ENCODE data around the gene RWDD2A.
A peak's percentile ranks its signal among the peaks of the same experiment; 100 is the strongest.

The RWDD2A gene

GRCh38 chr6:83192871-83193746 is at the start of gene RWDD2A, which contains the start of gene PGM3:
TSS of gene RWDD2A (plus strand) at chr6:83193357. CDS start at chr6:83194452, 1,095 bp downstream.
TSS of gene PGM3 (minus strand) at chr6:83193265. CDS start at chr6:83191012, 2,253 bp downstream.
- Histone ChIP-seq H3K27ac (ENCODE audit: low read depth in 2 of 2, low read length in 2 of 2) (peak within 1 kb of the TSS; percentile 75 to 80), H3K27me3 (ENCODE audit: control insufficient read depth in 2 of 2, insufficient read depth in 2 of 2, low read length in 2 of 2) (no peaks in the 10 kb centered on the region), H3K4me3 (ENCODE audit: low read length in 2 of 2) (peak within 1 kb of the TSS; percentile 88 to 93), H3K9ac (ENCODE audit: low read depth in 1 of 2, low read length in 2 of 2) (peak within 1 kb of the TSS; percentile 84 to 88), H3K36me3 (ENCODE audit: control insufficient read depth in 2 of 2, insufficient read depth in 2 of 2, low read length in 2 of 2) (peaks cover 4 to 11% of the 10 kb centered on the region in 2 donors), H3K4me1 (ENCODE audit: control insufficient read depth in 2 of 2, insufficient read depth in 2 of 2, low read length in 2 of 2) (peaks cover 2 to 6% of the 10 kb centered on the region in 2 donors), H3K9me3 (ENCODE audit: control insufficient read depth in 2 of 2, low read length in 2 of 2) (no peaks in the 10 kb centered on the region)

GRCh38 chr6:83151114-83151513 is 42.0 kb upstream of the RWDD2A start:
- H3K4me1 ChIP-seq (ENCODE audit: control insufficient read depth in 2 of 2, insufficient read depth in 2 of 2, low read length in 2 of 2) = no peaks in the 10 kb centered on the region
- H3K9me3 ChIP-seq (ENCODE audit: control insufficient read depth in 2 of 2, low read length in 2 of 2) = no peaks in the 10 kb centered on the region
- H3K9ac ChIP-seq (ENCODE audit: low read depth in 1 of 2, low read length in 2 of 2) = no peak overlapping the region
- no peaks in the 10 kb centered on the region for H3K27me3 ChIP-seq (ENCODE audit: control insufficient read depth in 2 of 2, insufficient read depth in 2 of 2, low read length in 2 of 2)
- no peak overlapping the region for H3K27ac ChIP-seq (ENCODE audit: low read depth in 2 of 2, low read length in 2 of 2)
- H3K4me3 ChIP-seq (ENCODE audit: low read length in 2 of 2) = no peak overlapping the region
- peaks cover 21 to 31% of the 10 kb centered on the region in 2 donors for H3K36me3 ChIP-seq (ENCODE audit: control insufficient read depth in 2 of 2, insufficient read depth in 2 of 2, low read length in 2 of 2)

DNA sequence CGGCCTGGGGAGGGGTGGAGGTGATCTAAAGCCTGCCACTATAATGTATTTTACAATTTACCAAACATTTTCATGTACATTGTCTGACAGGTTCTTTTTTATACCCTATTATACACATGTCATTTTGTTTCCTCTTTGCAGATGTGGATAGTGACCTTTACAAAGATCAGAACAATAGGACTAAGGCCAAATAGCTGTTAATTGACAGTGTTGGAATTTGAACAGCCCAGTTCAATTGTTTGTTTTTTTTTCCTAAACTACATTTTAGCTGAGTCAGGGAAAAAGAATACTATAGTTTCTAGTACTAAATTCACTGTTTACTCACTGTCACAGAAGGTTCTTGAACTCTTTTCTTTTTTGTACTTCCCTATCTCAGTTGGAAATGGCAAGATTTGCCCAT is 40.2 kb upstream of the RWDD2A start:
- peaks cover 28 to 40% of the 10 kb centered on the region in 2 donors for H3K36me3 ChIP-seq (ENCODE audit: control insufficient read depth in 2 of 2, insufficient read depth in 2 of 2, low read length in 2 of 2)
- no peaks in the 10 kb centered on the region for H3K27me3 ChIP-seq (ENCODE audit: control insufficient read depth in 2 of 2, insufficient read depth in 2 of 2, low read length in 2 of 2)
- H3K9me3 ChIP-seq (ENCODE audit: control insufficient read depth in 2 of 2, low read length in 2 of 2) = no peaks in the 10 kb centered on the region
- no peak overlapping the region for H3K4me3 ChIP-seq (ENCODE audit: low read length in 2 of 2)
- H3K27ac ChIP-seq (ENCODE audit: low read depth in 2 of 2, low read length in 2 of 2) = no peak overlapping the region
- no peak overlapping the region for H3K9ac ChIP-seq (ENCODE audit: low read depth in 1 of 2, low read length in 2 of 2)
- no peaks in the 10 kb centered on the region for H3K4me1 ChIP-seq (ENCODE audit: control insufficient read depth in 2 of 2, insufficient read depth in 2 of 2, low read length in 2 of 2)

DNA sequence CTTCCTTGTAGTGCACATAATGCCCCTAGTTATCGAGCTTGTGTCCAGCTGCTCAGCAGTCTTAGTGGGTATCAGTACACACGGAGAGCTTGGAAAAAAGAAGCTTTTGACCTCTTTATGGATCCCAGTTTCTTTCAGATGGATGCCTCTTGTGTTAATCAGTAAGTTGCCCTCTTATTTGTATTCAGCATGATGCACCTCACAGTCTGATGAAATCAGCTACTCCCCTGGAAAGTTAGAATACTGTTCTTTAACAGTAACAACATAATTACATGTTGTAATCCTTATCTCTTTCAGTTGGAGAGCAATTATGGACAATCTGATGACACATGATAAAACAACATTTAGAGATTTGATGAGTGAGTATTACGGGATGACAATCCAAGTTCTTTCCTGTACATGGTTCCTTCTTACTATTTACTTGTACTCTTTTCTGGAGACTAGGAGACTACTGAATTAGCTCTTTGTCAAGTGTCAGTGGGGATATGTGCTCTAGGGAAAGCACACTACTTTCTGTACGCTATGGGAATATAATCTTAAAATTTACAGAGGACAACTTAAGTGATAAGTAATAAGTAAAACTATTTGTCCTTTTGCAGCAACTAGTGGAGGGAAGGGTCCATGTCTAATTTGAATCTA is 39.2 kb upstream of the RWDD2A start:
- Histone ChIP-seq H3K4me1 (ENCODE audit: control insufficient read depth in 2 of 2, insufficient read depth in 2 of 2, low read length in 2 of 2) (no peaks in the 10 kb centered on the region), H3K4me3 (ENCODE audit: low read length in 2 of 2) (no peak overlapping the region), H3K9ac (ENCODE audit: low read depth in 1 of 2, low read length in 2 of 2) (no peak overlapping the region), H3K27ac (ENCODE audit: low read depth in 2 of 2, low read length in 2 of 2) (no peak overlapping the region), H3K27me3 (ENCODE audit: control insufficient read depth in 2 of 2, insufficient read depth in 2 of 2, low read length in 2 of 2) (no peaks in the 10 kb centered on the region), H3K36me3 (ENCODE audit: control insufficient read depth in 2 of 2, insufficient read depth in 2 of 2, low read length in 2 of 2) (peaks cover 33 to 47% of the 10 kb centered on the region in 2 donors), H3K9me3 (ENCODE audit: control insufficient read depth in 2 of 2, low read length in 2 of 2) (no peaks in the 10 kb centered on the region)

GRCh38 chr6:83155794-83156193 is 37.4 kb upstream of the RWDD2A start:
- Histone ChIP-seq H3K36me3 (ENCODE audit: control insufficient read depth in 2 of 2, insufficient read depth in 2 of 2, low read length in 2 of 2) (peaks cover 42 to 51% of the 10 kb centered on the region in 2 donors), H3K27ac (ENCODE audit: low read depth in 2 of 2, low read length in 2 of 2) (no peak overlapping the region), H3K9me3 (ENCODE audit: control insufficient read depth in 2 of 2, low read length in 2 of 2) (no peaks in the 10 kb centered on the region)

GRCh38 chr6:83160167-83160566 is 33.0 kb upstream of the RWDD2A start:
- no peak overlapping the region for H3K27ac ChIP-seq (ENCODE audit: low read depth in 2 of 2, low read length in 2 of 2)
- no peaks in the 10 kb centered on the region for H3K27me3 ChIP-seq (ENCODE audit: control insufficient read depth in 2 of 2, insufficient read depth in 2 of 2, low read length in 2 of 2)
- H3K4me3 ChIP-seq (ENCODE audit: low read length in 2 of 2) = no peak overlapping the region
- no peak overlapping the region for H3K9ac ChIP-seq (ENCODE audit: low read depth in 1 of 2, low read length in 2 of 2)
- peaks cover 48 to 64% of the 10 kb centered on the region in 2 donors for H3K36me3 ChIP-seq (ENCODE audit: control insufficient read depth in 2 of 2, insufficient read depth in 2 of 2, low read length in 2 of 2)
- H3K4me1 ChIP-seq (ENCODE audit: control insufficient read depth in 2 of 2, insufficient read depth in 2 of 2, low read length in 2 of 2) = no peaks in the 10 kb centered on the region
- no peaks in the 10 kb centered on the region for H3K9me3 ChIP-seq (ENCODE audit: control insufficient read depth in 2 of 2, low read length in 2 of 2)

More at GRCh38 chr6:83155794-83156193, 37.4 kb upstream of the RWDD2A start:
- Histone ChIP-seq H3K9ac (ENCODE audit: low read depth in 1 of 2, low read length in 2 of 2) (no peak overlapping the region), H3K4me1 (ENCODE audit: control insufficient read depth in 2 of 2, insufficient read depth in 2 of 2, low read length in 2 of 2) (no peaks in the 10 kb centered on the region), H3K4me3 (ENCODE audit: low read length in 2 of 2) (no peak overlapping the region), H3K27me3 (ENCODE audit: control insufficient read depth in 2 of 2, insufficient read depth in 2 of 2, low read length in 2 of 2) (no peaks in the 10 kb centered on the region)

DNA sequence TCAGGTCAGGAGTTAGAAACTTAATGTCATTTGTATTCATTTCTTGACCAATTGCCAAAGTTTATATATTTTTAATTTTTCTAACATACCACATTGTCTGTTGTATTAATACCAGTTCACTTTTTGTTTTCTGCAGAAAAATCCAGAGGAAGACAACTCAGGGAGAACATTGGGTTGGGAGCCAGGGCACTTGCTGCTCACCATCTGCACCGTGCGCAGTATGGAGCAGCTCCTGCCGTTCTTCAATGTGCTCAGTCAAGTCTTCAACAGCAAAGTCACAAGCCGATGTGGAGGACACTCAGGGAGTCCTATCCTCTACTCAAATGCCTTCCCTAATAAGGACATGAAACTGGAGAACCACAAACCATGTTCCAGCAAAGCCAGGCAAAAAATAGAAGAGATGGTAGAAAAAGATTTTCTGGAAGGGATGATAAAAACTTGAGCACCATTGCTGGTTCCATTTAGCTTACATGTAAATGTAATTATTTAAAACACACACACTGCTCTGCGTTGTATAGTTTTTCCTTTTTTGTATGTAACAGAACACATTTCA is 25.4 kb upstream of the RWDD2A start:
- Histone ChIP-seq H3K36me3 (ENCODE audit: control insufficient read depth in 2 of 2, insufficient read depth in 2 of 2, low read length in 2 of 2) (peaks cover 77 to 86% of the 10 kb centered on the region in 2 donors), H3K27ac (ENCODE audit: low read depth in 2 of 2, low read length in 2 of 2) (no peak overlapping the region)

GRCh38 chr6:83168556-83168955 is 24.6 kb upstream of the RWDD2A start:
- H3K4me3 ChIP-seq (ENCODE audit: low read length in 2 of 2) = no peak overlapping the region
- no peaks in the 10 kb centered on the region for H3K4me1 ChIP-seq (ENCODE audit: control insufficient read depth in 2 of 2, insufficient read depth in 2 of 2, low read length in 2 of 2)
- no peak overlapping the region for H3K27ac ChIP-seq (ENCODE audit: low read depth in 2 of 2, low read length in 2 of 2)
- no peaks in the 10 kb centered on the region for H3K27me3 ChIP-seq (ENCODE audit: control insufficient read depth in 2 of 2, insufficient read depth in 2 of 2, low read length in 2 of 2)
- no peak overlapping the region for H3K9ac ChIP-seq (ENCODE audit: low read depth in 1 of 2, low read length in 2 of 2)
- no peaks in the 10 kb centered on the region for H3K9me3 ChIP-seq (ENCODE audit: control insufficient read depth in 2 of 2, low read length in 2 of 2)
- H3K36me3 ChIP-seq (ENCODE audit: control insufficient read depth in 2 of 2, insufficient read depth in 2 of 2, low read length in 2 of 2) = peaks cover 84 to 86% of the 10 kb centered on the region in 2 donors

More for the DNA sequence above, 25.4 kb upstream of the RWDD2A start:
- H3K4me3 ChIP-seq (ENCODE audit: low read length in 2 of 2) = no peak overlapping the region
- no peaks in the 10 kb centered on the region for H3K9me3 ChIP-seq (ENCODE audit: control insufficient read depth in 2 of 2, low read length in 2 of 2)
- H3K9ac ChIP-seq (ENCODE audit: low read depth in 1 of 2, low read length in 2 of 2) = no peak overlapping the region
- H3K27me3 ChIP-seq (ENCODE audit: control insufficient read depth in 2 of 2, insufficient read depth in 2 of 2, low read length in 2 of 2) = no peaks in the 10 kb centered on the region
- no peaks in the 10 kb centered on the region for H3K4me1 ChIP-seq (ENCODE audit: control insufficient read depth in 2 of 2, insufficient read depth in 2 of 2, low read length in 2 of 2)

- H3K36me3 ChIP-seq (ENCODE audit: control insufficient read depth in 2 of 2, insufficient read depth in 2 of 2, low read length in 2 of 2) = peaks cover 83 to 88% of the 10 kb centered on the region in 2 donors
- H3K27ac ChIP-seq (ENCODE audit: low read depth in 2 of 2, low read length in 2 of 2) = no peak overlapping the region
- no peaks in the 10 kb centered on the region for H3K4me1 ChIP-seq (ENCODE audit: control insufficient read depth in 2 of 2, insufficient read depth in 2 of 2, low read length in 2 of 2)
- H3K9me3 ChIP-seq (ENCODE audit: control insufficient read depth in 2 of 2, low read length in 2 of 2) = no peaks in the 10 kb centered on the region
- no peak overlapping the region for H3K9ac ChIP-seq (ENCODE audit: low read depth in 1 of 2, low read length in 2 of 2)
- no peaks in the 10 kb centered on the region for H3K27me3 ChIP-seq (ENCODE audit: control insufficient read depth in 2 of 2, insufficient read depth in 2 of 2, low read length in 2 of 2)
- H3K4me3 ChIP-seq (ENCODE audit: low read length in 2 of 2) = no peak overlapping the region
These were observed 24.1 kb upstream of the RWDD2A start for GRCh38 chr6:83169106-83169505.

GRCh38 chr6:83169511-83169910 is 23.6 kb upstream of the RWDD2A start:
- no peaks in the 10 kb centered on the region for H3K27me3 ChIP-seq (ENCODE audit: control insufficient read depth in 2 of 2, insufficient read depth in 2 of 2, low read length in 2 of 2)
- no peak overlapping the region for H3K4me3 ChIP-seq (ENCODE audit: low read length in 2 of 2)
- no peak overlapping the region for H3K27ac ChIP-seq (ENCODE audit: low read depth in 2 of 2, low read length in 2 of 2)
- no peak overlapping the region for H3K9ac ChIP-seq (ENCODE audit: low read depth in 1 of 2, low read length in 2 of 2)
- H3K9me3 ChIP-seq (ENCODE audit: control insufficient read depth in 2 of 2, low read length in 2 of 2) = no peaks in the 10 kb centered on the region
- peaks cover 82 to 88% of the 10 kb centered on the region in 2 donors for H3K36me3 ChIP-seq (ENCODE audit: control insufficient read depth in 2 of 2, insufficient read depth in 2 of 2, low read length in 2 of 2)
- H3K4me1 ChIP-seq (ENCODE audit: control insufficient read depth in 2 of 2, insufficient read depth in 2 of 2, low read length in 2 of 2) = no peaks in the 10 kb centered on the region

Measured in mucosa of rectum (tissue), 2 donors.